ENCODE data around the gene SPINK5. TPM values are rescaled to one million over a fixed set of nuclear protein-coding genes. Genes with fewer than 3 reads are reported as not detected.
"Not testable (repeated sequence)": the region's sequence is repeated elsewhere in the genome, so short reads cannot be mapped to it uniquely, and the experiment has no call there.

SPINK5 gene, protein sequence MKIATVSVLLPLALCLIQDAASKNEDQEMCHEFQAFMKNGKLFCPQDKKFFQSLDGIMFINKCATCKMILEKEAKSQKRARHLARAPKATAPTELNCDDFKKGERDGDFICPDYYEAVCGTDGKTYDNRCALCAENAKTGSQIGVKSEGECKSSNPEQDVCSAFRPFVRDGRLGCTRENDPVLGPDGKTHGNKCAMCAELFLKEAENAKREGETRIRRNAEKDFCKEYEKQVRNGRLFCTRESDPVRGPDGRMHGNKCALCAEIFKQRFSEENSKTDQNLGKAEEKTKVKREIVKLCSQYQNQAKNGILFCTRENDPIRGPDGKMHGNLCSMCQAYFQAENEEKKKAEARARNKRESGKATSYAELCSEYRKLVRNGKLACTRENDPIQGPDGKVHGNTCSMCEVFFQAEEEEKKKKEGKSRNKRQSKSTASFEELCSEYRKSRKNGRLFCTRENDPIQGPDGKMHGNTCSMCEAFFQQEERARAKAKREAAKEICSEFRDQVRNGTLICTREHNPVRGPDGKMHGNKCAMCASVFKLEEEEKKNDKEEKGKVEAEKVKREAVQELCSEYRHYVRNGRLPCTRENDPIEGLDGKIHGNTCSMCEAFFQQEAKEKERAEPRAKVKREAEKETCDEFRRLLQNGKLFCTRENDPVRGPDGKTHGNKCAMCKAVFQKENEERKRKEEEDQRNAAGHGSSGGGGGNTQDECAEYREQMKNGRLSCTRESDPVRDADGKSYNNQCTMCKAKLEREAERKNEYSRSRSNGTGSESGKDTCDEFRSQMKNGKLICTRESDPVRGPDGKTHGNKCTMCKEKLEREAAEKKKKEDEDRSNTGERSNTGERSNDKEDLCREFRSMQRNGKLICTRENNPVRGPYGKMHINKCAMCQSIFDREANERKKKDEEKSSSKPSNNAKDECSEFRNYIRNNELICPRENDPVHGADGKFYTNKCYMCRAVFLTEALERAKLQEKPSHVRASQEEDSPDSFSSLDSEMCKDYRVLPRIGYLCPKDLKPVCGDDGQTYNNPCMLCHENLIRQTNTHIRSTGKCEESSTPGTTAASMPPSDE
- 0.45 TPM for total RNA-seq
- long read RNA-seq, partial matches to known transcripts: 0 of 1 reads
- long read RNA-seq, other reads (novel, unspliced or antisense): 1 of 1 reads

- no peak for DNase-seq (ENCODE audit: low spot score)
Measured at GRCh38 chr5:148063861-148064260, at the start of gene SPINK5. SPINK5 (plus strand) TSS chr5:148063980; CDS start chr5:148064045, 65 bp downstream.

DNA sequence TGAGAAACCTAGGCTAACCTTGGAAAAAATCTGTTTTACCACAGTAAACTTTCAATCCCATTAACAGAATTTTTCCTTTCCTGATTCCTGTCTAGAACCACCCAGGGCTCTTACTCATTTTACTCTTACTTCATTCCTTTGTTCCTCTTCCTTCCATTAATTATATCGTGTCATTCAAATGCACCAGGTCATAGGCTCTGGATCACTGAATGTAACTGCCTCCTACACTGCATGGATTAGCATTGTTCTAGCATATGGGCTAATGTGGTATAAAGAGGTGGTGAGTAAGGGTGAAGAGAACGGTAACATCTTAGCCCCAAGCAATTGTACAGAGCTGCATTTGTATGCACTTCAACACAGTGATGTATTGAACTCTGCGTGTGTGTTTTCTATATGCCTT, 49.5 kb upstream of the SPINK5 start:
- DNase-seq (ENCODE audit: low spot score): no peak

DNA sequence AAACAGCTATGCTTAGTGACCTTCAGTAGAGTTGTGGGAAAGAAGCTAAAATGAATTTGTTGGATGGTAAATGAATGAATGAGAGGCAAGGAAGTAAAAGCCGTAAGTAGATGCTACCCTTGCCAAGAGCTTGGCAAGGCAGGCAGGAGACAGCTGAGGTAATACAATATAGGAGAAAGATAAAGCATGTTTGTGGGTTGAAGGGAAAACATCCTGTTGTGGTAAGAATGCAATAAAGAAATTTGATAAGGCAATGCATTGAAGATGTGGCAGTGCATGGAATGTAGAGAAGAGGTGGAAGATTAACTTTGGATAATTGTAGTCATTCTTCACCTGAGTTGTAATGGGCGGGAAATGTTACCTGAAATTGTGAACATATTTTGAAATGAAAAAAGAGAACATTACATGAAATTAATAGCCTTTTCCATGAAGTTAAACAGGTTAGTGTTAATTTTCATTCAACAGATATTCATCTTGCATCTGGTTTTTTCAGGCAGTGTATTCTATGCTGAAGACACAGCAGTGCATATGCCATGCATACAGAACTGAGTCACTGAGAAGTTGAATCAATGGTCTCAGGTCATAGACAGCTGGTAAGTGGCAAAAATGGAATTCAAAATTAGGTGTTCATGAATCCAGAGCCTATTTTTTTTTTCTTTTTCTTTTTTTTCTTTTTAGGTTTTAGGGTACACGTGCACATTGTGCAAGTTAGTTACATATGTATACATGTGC, 43.4 kb upstream of the SPINK5 start:
- no peak for DNase-seq (ENCODE audit: low spot score)

DNA sequence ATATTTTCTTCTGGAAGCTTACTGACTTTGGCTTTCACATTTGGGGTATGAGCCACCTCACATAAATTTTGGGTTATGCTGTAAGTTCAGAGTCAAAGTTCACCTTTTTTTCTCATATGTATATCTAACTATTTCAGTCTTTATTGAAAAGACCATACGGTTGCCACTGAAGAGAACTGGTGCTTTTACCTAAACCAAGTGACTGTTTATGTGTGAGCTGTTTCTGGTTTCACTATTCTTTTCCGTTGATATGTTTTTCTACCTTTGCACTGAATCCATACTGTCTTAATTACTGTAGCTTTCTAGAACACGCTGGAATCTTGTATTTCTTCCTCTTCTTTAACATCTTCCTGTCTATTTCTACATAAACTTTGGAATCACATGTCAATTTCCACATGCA, 36.3 kb upstream of the SPINK5 start:
- DNase-seq (ENCODE audit: low spot score): no peak

DNA sequence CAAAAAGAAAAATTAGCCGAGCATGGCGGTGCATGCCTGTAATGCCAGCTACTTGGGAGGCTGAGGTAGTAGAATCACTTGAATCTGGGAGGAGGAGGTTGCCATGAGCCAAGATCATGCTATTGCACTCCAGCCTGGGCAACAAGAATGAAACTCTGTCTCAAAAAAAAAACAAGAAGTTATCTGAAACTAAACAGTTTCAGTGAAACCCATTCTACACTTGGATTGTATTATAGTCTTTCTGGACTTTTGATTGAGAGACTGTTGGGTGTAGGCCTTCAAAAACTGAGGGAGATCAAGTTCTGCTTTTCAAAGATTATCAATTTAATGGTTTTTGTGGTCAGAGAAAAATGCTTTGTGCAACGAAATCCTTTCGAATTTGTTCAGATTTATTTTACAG, 34.6 kb upstream of the SPINK5 start:
- no peak for DNase-seq (ENCODE audit: low spot score)

DNA sequence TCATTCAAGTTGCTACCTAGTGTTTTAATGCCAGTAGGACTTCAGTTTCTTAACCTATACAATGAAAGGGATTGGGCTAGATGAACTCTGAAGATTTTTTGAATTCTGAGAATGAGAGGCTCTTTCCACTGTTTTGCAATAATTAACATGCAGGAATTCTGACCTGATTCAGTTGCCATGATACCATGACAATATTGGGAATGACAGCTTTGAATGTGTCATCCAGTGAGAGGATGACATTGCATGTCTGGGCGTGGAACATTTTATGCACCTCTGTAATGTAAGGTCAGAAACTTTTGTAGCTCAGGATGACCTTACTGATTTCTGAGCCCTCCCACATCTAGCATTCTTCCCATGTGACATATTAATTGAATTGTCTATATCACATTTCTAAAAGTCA, 30.6 kb upstream of the SPINK5 start:
- DNase-seq (ENCODE audit: low spot score): no peak

DNA sequence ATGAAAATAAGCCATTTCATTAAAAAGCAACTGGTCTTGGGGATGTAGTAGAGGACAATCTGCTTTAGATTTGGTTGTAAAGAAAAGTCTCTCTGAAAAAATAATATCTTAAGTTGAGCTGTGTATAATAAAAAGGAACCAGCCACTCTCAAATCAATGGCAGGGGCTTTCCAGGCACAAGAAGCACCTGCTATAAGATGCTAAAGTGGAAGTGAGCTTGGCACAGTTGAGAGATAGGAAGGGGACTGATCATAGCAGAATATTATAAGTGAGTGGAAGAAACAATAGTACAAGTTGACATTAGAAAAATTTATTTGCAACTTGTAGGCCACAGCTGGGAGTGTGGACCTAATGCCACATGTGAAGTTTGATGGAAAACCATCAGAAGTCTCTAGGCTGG, 28.1 kb upstream of the SPINK5 start:
- DNase-seq (ENCODE audit: low spot score): no peak

DNA sequence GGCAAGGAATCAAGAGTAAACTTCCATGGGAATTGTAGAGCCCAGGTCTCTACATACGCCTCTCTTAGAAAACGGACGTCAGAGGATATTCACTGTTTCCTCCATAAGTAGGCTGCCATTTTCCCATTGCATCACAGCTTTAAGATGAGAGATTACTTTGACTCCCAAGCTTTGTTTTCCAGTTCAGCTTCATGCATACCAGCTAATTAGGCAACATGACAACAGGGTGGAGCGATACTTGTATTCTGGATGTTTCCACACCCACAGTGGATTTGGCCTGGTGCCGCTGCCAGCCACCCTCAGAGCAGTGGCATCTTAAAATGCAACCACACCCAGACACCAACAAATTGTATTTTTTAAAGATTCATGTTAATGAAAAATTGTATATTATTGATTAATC, 20.9 kb upstream of the SPINK5 start:
- DNase-seq (ENCODE audit: low spot score): no peak

DNA sequence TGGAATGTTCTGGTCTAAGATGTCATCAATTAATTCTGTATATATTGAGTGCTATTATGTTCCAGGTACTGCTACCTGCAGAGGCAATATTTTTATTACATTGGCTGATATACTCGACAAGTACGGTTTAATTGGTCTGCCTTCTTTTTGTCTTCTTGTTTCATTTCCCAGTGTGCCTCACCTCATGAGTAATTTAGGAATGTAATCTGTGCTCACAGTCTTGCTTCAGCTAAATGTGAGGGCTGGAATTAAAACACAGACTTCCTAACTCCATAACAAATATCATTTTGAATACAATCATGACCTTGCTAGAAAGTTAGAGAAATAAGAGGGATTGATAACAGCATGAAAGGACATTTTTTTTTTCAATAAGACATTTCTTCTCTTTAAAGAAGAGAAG, 20.1 kb upstream of the SPINK5 start:
- DNase-seq (ENCODE audit: low spot score): no peak

- not testable (repeated sequence) for DNase-seq (ENCODE audit: low spot score)
Measured at GRCh38 chr5:148055160-148055559, 8.6 kb upstream of the SPINK5 start.

- no peak for DNase-seq (ENCODE audit: low spot score)
Measured at GRCh38 chr5:148060309-148060708, 3.5 kb upstream of the SPINK5 start.

DNA sequence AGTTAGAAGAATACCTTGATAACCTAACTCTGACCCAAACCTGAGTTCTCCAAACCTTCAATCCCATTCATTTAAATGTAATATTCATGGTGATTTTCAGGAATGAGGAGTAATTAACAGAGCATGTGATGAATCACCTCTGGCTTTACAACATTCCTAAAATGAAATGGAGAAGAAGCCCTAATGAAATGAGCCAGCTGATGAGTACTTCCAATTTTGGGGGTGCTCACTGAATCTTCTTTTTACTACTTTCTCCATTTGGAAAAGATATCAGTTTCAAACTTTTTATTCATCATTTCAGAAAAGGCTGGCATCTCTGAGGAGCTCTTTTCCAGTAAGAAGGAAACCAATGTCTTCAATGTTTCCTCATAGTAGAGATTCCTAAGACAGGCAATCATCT, 2.9 kb upstream of the SPINK5 start:
- DNase-seq (ENCODE audit: low spot score): no peak

DNA sequence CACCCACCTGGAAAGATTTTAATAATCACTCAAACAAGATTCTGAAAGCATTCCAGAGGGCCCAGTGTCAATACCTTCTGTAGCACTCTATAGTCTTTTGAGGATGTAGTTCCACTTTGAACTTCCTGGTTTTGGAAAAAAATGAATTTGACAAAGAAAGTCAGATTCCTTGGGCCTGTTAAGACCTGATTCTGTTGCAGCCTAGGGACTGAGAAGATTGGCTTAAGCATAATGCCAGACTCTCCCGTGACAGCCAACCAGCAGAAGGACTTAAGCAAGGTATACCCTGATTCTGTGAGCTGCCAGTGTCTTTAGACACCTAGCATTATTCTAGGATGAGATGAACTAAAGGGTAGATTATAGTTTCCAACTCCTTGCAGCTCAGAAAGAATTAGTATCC, 6.8 kb downstream of the SPINK5 start:
- no peak for DNase-seq (ENCODE audit: low spot score)

DNA sequence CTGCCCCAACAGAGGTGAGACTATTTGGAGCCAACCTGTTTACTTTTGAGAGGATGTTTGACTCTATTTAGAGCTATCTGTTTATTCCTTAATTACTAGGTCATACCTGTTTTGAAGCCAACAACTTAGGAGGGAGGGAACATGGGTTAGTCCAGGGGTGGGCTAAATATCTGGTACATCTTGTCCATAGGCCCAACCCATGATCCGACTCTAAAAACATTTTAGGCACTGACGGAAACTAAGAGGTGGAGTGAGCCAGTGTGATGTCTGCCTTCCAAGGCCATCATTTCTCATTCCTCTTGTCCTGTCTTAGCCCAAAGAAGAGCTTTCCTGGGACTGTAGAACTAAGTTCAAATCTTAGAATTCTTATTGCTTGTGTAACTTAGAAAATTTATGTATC, 8.4 kb downstream of the SPINK5 start:
- DNase-seq (ENCODE audit: low spot score): no peak

DNA sequence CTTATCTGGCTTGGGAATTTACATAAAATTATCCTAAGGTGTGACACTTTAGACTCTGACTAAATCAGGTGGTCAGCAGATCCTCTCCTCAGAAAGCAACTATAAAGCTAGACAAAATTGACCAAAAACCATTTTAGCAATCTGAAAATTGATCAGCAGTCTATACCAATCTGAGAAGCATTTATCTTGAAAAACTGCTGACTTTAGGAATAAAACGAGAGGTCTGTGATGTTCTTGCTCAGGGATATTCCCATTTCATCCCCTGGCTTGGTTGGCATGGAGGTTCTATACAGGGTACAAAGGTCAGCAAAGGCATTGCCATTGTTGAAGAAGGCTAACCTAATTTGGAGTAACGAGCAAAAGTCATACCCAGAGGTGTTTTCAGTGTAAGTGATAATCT, 11.7 kb downstream of the SPINK5 start:
- DNase-seq (ENCODE audit: low spot score): no peak

GRCh38 chr5:148083203-148083602, 19.4 kb downstream of the SPINK5 start:
- DNase-seq (ENCODE audit: low spot score): no peak

DNA sequence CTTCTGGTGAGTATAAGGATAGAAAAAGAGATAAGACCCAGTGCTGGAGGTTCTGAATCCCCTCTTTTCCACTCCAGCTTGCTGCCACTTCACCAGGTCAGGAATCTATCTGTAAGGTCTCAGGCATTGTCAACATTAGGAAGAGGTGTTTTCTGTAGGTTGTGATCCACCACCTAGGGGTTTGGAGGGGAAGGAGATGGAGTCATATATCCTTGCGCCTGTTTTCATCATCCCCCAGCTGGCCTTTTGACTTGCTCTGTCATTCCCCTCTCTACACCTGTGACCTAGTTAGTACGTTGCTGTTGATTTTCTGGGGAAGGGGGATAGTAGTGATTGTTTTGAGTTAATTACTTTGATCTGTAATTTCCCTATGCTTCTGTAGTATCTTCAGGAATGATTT, 20.5 kb downstream of the SPINK5 start:
- no peak for DNase-seq (ENCODE audit: low spot score)

DNA sequence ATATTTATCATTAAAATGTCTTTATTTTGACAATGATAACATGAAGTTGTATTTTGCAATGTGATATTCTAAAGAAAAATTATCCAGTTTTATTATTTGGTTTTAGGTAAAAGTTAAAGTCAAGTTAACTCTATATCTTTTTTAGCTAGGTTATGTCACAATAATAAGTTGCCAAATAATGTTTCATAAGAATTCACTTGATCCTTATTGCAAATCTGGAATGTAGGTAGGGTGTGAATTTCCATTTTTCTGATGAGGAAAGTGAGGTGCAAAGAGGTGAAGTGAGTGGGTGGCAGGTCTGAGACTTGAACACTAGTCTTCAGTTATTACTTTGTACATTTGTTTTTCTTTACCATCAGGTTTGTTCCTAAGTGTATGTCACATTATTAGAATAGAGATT, 21.5 kb downstream of the SPINK5 start:
- DNase-seq (ENCODE audit: low spot score): no peak

- no peak for DNase-seq (ENCODE audit: low spot score)
Measured at GRCh38 chr5:148085977-148086705, 22.4 kb downstream of the SPINK5 start.

DNA sequence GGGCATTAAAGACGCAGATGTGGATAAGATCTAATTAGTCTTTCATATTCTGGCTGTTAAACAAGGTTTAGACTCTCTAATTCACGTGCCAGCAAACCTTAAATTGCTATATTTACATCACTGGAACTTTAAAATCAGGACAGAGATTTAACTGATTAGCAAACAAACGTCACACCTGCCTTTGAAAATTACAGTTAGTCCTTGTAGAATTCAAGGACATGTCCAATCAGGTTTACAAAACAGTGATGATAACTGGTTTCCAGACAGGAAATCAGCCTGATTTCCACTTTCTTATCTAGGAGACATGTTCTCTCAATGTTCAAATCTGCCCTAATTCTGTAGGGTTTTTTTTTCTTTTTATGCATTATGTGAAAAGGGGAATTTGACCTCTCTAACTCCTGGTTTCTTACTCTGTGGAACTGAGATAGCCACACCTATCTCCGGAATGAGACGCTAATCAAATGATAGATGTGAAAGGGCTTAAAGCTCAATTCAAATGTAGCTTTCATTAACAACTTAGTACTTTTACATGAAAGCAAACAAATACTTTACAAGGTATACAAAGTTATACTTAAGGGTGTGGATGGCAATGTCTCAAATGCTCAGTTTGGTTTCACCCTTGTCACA, 26.5 kb downstream of the SPINK5 start:
- DNase-seq (ENCODE audit: low spot score): no peak

All from mesenteric fat pad (tissue), 1 donor.